NCI-H146 treated with DMSO at 0.1 percent for 48 hours (cell line): Measurements from ENCODE around the gene CTDP1.
"Not testable (repeated sequence)": the region's sequence is repeated elsewhere in the genome, so short reads cannot be mapped to it uniquely, and the experiment has no call there.

Experiments
- DNase-seq: peaks from one replicate; lab custom pipeline; 2025; ENCODE audit not compliant: unreplicated experiment; lab: John Stamatoyannopoulos, UW

CTDP1 gene

DNA sequence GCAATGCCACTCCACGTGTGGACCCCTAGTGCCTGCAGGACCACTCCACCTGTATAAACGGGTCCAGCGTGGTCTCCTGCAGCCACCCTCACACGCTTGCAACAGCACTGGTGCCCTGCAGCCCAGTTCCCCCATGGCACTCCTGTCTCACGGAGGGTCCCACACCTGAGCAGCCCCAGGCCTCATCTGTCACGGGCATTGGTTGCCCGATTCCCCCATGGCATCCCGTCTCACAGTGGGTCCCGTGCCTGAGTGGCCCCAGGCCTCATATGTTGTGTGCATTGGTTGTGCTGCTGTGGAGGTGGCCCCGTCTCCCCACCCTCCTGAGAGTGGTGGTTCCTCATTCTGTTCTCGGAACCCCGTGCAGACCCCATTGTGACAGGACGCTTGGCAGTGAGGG lies 43.4 kb downstream of the CTDP1 start:
- no peak for DNase-seq

DNA sequence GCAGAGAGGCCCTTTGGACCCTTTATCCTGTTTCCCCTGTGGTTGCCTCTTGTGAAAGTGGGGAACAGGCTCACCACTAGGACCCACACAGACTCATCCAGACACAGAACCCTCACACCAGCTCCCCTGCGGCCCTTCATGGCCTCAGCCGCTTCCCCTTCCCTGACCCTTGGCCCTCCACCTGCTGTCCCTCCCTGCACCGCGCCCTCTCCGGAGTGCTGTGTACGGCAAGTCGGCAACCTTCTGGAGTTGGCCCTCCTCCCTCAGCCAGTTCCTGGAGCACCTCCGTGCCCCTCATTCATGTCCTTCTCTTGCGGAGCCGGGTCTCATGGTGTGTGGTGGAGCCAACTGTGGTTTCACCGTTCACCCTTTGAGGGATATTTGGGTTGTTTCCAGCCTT lies 44.0 kb downstream of the CTDP1 start:
- DNase-seq, result no peak

DNA sequence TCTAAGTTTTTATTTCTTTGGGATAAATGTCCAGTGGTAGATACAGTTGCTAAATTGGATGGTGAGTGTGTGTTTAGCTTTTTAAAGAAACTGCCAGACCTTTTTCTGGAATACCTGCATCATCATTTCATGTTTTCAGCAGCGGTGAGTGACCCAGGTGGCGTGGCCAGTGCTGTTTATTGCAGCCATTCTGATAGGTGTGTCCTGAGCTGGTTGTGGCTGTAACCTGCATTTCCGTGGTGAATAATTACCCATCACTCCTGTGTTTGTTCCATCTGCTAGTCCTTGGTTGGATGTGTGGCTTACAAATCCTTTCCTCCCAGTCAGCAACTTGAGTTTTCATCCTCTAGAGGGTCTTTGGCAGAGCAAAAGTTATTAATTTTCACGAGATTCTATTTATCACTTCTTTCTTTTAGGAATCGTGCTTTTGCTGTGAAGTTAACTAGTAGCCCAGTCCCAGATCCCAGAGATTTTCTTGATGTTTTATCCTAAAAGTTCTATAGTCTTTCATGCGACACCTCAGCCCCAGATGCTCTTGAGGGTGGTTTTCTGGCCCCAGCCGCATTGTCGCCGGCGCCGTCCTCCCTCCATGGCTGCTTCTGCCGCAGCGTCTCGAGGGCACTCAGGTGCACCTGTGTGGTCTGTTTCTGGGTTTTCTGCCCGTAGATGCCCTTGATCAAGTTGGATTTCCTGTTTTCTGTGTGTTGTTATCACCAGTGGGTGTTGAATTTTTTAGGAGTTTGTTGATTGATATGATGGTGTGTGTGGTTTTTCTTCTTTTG lies 44.9 kb downstream of the CTDP1 start:
- DNase-seq, result no peak

DNA sequence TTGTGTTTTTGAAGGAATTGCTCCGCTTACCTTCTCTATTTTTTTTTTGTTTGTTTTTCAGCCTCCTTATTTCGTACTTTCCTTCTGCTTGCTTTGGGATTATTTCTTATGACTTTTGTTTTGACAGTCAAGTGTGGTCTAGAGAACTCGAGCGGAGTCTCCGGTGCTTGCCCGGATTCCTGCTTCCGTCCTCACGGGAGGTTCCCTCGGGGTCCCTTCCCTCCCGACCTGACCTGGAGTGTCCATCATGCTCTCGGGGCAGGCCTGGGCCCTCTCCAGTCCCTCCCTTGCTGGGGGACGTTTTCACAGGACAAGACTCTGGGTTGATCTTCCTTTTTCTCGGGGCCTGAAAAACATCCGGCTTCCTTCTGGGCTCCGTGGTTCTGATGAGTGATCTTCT lies 45.9 kb downstream of the CTDP1 start:
- no peak for DNase-seq

DNA sequence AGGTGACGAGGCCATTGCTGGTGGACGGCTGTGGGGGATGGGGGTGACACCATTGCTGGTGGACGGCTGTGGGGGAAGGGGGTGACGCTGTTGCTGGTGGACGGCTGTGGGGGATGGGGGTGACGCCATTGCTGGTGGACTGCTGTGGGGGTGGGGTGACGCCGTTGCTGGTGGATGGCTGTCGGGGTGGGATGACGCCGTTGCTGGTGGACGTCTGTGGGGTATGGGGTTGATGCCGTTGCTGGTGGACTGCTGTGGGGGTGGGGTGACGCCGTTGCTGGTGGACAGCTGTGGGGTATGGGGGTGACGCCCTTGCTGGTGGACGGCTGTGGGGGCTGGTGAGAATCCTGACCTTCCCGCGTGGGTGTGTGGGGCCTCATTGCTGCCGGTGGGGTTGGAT lies 47.1 kb downstream of the CTDP1 start:
- DNase-seq, result no peak

DNA sequence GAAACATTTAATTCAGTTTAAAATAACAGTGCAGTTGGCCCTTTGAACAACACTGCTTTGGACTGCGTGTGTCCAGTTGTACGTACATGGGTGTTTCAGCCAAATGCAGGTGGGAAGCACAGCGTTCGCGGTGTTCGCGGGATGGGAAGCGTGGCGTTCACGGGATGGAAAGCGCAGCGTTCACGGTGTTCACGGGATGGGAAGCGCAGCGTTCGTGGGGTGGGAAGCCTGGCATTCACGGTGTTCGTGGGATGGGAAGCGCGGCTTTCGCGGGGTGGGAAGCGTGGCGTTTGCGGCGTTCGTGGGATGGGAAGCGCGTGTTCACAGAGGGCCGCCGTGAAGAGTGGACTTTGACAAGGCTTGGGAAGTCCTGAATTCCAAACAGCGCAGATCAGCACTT lies 47.6 kb downstream of the CTDP1 start:
- DNase-seq, result no peak

DNA sequence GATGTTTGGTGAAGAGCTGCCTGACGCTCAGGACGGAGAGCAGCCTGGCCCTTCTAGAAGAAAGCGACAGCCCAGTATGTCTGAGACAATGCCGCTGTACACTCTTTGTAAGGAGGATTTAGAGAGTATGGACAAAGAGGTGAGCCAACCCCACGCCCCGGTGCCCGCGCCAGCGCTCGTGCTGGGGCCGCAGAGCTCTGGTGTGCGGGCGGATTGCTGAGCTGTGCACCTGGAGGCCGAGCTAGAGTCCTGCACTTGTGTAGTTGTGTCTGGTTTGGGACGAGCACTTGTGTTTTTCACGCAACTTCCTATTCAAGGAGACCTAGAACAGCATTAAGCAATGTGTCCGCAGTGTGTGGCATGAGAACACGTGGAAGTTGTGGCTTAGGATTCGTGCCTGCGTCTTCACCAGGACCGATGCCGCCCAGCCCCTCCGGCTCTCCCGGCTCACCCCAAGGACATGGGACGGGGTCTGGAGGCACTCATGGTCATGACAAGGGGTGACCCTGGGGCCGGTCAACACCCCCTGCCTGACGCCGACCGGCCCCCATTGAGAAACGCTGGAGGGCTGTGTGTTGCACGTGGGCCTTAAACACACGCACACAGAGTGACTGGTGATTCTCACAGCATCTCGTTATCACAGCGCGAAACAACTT lies 49.5 kb downstream of the CTDP1 start:
- DNase-seq, result no peak

DNA sequence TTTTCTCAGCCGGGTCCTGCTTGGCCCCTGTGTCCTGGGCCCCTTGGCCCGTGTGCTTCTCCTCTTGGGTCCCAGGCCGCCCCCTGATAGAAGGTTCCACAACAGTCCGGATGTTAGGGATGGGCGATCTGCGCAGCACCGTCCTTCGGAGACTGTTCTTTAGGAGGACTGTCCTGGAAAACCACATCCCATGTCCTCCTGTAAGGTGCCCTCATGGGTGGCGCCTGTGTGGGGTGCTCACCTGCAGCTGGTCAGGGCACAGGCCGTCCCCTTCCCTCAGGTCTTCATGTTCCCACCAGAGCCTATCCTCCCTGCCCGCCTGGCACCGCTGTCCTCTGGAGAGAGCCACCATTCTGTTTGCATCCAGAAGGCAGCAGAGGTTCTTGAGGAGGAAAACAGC lies 50.0 kb downstream of the CTDP1 start:
- no peak for DNase-seq

DNA sequence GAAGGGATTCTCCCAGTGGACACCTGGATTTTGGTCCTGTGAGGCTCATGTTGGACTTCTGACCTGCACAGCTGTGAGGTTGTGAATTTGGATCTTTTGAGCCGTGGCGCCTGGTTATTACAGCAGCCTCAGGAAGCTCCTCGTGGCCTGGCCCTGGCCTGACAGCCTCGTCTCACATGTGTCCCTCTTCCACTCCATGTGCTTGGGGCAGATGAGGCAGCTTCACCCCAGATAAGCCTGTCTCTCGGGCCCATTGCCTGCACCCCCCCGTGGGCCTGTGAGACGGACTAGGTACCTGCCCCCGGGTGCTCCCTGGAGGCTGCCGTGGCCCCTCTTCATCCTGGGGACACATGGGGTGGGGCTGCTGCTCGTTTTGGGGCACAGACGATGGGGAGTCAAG lies 51.2 kb downstream of the CTDP1 start:
- DNase-seq, result no peak

DNA sequence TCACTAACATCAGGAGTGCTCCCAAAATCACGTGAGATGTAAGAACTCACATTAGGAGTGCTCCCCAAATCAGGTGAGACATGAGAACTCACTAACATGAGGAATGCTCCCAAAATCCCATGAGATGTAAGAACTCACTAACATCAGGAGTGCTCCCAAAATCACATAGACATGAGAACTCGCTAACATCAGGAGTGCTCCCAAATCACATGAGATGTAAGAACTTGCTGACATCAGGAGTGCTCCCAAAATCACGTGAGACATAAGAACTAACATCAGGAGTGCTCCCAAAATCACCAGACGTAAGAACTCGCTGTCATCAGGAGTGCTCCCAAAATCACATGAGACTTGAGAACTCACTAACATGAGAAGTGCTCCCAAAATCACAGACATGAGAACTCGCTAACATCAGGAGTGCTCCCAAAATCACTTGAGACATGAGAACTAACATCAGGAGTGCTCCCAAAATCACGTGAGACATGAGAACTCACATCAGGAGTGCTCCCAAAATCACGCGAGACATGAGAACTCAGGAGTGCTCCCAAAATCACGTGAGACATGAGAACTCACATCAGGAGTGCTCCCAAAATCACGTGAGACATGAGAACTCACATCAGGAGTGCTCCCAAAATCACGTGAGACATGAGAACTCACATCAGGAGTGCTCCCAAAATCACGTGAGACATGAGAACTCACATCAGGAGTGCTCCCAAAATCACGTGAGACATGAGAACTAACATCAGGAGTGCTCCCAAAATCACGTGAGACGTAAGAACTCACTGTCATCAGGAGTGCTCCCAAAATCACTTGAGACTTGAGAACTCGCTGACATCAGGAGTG lies 52.5 kb downstream of the CTDP1 start:
- not testable (repeated sequence) for DNase-seq

DNA sequence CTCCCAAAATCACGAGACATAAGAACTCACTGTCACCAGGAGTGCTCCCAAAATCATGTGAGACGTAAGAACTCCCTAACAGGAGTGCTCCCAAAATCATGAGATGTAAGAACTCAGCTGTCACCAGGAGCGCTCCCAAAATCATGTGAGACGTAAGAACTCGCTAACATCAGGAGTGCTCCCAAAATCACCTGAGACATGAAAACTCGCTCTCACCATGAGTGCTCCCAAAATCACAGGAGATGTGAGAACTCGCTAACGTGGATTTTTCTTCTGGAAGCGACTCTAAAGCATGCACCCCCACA lies 53.1 kb downstream of the CTDP1 start:
- DNase-seq, result no peak

DNA sequence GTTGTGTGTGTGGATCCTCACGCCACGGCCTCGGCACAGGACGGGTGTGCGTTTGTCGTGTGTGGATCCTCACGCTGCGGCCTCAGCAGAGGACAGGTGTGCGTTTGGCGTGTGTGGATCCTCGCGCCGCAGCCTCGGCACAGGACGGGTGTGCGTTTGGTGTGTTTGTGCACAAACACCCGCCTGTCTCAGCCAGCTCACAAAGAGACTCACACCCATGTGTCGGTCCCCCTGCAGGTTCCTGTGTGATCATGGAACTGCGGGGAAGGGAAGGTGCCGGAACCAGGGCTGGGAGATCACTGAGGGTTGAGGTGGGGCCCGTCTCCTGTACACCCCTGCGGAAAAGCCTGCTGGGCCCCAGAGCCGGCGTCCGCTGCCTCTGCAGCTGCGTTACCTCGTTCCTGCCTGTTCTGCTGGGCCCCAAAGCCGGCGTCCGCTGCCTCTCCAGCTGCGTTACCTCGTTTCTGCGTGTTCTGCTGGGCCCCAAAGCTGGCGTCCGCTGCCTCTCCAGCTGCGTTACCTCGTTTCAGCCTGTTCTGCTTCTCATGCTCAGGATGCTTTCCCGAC lies 53.6 kb downstream of the CTDP1 start:
- DNase-seq, result no peak

DNA sequence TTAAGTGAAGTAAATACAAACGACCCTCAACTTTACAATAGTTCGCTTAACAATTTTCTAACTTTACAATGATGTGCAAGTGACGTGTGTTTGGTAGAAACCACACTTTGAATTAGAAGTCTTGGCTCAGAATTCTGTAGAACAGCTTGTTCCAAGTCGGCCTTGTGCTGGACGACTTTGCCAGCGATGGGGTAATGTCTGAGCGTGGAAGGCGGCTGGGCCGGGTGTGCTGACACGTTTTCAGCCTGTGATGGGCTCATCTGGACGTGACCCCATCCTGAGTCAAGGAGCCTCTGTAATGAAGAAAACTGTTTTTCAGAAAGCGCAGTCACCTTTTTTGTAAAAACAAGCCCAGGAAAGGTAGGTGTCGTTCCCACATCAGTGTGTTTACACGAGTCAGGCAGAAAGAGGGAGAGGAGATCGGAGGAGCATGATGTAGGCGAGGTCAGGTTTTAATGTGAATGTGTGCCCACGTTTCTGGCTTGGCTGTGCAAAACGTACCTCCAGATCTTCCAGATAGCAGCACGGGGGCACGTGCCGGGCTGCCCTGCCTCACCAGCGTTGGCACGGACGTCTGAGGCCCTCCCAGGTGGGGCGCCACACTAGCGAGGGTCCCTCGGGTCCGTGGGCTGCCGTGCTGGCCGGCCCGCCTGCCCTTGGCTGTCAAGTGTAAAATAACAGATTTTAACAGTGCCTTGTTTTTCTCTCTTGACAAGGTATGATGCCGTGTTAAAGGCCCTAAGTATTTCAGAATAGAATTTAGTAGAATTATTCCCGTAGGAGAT lies 54.6 kb downstream of the CTDP1 start:
- no peak for DNase-seq

DNA sequence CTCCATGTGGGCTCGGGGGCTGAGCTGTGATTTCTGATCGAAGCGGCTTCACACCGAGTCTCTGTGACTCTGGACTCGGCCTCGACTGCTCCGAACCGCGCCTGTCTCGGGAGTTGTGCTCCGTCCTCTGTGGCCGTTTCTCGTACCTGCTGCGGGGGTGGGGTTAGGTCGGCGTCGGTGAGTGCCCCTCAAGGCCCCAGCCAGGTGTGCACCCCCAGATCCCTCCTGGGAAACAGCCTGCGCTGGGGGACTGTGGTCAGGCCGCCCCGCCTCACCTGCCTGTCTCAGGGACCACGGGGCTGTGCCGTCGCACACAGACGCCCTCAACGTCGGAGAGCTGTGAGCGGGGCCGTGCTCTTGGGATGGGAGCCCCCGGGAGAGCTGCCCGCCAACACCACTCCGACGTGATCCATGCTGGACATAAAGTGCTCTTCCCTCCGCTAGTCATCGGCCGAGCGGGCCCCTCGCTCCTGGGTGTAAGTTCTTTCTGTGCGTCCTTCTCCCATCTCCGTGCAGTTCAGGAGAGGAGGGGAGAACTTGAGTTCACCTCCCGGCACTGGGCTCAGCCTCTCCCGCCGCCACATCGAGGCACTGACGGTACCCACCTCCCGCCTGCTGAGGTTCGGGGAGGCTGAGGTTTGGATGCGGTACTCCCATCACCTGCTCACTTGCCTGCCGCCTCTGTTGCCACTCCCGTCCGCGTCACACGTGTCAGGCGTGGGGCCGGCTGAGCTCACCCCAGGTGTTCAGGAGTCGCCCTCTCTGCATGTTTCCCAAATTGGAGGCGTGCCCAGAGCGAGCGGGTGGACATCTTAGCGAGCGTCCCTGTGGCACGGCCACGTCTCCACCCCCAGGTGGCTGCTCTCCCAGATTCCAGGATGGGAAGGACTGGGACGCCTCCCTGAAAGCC lies 55.7 kb downstream of the CTDP1 start:
- DNase-seq, result no peak

DNA sequence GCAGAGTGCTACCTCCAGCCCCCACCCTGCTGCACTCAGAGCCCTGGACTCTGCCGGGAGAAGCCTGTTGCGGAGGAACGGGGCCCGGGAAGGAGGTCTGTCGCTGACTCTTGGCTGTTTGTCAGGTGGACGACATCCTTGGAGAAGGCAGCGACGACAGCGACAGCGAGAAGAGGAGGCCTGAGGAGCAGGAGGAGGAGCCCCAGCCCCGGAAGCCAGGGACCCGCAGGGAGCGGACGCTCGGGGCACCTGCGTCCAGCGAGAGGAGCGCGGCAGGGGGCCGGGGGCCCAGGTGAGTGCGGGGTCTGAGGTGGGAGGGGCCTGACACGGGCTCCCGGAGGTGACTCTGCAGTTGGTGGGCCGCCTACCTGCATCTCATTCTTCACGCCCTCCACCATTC lies 56.6 kb downstream of the CTDP1 start:
- no peak for DNase-seq

DNA sequence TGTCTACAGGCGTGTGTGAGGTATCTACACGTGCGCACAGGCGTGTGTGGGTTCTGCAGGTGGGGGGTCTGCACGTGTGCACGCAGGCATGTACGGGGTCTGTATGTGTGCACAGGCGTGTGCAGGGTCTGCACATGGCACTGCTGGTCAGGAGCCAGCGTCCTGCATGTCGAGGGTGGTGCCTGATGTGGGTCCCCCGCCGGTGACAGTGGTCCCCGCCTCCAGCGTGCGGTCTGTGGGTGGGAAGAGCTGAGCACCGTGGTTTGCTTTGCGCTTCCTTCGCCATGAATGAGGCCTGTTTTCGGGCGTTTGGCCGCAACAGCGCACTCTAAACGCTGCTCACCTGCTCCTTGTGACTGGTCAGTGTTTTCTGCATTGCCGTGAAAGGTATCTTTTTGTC lies 57.2 kb downstream of the CTDP1 start:
- no peak for DNase-seq

DNA sequence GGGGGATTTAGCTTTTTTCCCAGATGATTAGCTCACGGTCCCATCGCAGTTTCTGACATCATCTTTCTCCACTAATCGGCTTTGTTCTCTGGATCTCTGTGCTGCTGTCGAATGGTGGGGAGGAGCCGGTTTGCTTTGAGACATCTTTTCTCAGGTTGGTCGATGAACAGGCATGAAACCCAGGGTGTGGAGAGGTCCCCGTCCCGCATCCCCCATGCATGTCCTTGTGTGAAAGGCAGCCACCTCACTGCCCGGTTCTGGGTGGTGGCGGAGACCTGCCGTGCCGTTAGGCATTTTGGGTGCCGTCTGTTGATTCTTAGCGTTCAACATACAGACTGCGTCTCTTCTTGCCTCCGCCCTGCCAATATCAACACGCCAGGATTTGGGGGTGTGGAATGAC lies 57.8 kb downstream of the CTDP1 start:
- DNase-seq, result no peak

DNA sequence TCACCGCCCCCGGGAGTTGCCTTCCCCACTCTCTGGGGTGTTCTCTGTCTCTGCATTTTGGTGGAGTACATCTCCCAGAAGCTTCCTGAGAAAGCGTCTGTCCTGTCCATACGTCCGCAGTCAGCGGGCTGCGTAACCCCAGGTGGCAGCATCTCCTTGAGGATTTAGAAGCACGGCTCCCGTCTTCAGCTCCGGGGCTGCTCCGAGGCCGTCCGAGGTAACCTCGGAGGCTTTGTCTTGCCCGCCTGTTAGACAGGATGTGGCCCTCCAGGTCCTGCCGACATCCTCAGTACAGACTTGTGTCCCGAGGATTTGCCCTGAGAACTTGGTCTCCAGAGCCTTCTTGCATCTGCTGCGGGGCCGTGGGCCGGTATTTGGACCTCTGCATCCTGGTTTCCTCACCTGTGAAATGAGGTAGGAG lies 58.4 kb downstream of the CTDP1 start:
- DNase-seq, result no peak

DNA sequence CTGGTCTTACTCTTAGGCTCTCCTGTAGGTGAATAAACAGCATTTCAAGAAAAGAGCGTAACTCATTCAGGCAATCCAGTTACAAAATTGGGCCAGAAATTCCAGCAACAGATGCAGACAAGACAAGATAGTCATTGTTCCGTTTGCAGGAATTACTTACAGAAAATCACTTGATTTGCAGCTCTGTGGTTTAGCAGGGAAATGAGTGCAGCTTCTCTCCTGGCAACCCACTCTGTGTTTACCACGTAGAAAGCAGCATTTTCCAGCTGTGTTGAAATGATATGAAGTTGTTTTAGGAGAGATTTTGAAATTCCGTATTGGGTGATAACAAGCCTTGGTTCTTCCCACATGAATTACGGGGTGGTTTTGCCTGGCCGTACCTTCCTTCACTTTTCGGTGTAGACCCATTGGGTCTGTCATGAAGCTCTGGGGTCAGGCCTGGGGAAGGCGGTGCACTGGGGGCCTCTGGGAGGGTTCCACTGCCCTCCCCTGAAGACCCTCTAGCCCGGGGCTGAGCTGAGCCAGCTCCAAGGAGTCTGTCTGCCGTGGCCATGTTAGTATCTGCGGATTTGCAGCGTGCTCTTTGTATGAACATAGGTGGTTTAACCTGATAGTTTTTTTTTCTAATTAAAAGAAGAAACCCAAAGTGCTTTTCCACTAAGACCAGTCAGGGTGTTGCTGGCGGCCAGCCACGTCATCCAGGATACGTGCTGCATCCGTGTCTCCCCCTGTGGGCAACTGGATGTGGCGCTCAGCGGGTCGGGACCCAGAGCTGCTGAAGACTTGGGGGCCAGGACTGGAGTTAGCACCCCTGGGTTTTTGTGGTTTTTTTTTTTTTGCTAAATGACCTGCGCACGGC lies 59.2 kb downstream of the CTDP1 start:
- no peak for DNase-seq
